ENCODE measurements around the gene NELL1.
"Not testable (repeated sequence)": the region's sequence is repeated elsewhere in the genome, so short reads cannot be mapped to it uniquely, and the experiment has no call there.

NELL1 gene

DNA sequence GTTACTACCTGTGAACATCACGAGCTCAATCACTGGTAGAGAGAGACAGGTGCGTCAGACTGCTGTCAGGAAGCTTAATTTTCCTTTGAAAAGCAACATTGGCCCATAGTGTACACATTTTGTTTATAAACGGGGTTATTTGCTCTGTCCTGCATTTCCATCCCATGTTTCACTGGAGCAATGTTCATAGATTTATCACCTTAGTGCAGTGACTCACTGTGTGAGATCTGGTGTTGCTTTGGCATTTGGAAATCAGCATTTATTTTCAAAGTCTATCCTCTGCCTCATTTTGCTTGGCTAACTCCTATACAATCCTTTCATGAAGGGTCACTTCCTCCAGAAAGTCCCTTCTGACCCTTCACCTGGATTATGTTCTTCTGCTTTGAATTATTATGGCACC lies 529.1 kb downstream of the NELL1 start:
- DNase-seq (ENCODE audit: low read depth in 2 of 2), result no peak

DNA sequence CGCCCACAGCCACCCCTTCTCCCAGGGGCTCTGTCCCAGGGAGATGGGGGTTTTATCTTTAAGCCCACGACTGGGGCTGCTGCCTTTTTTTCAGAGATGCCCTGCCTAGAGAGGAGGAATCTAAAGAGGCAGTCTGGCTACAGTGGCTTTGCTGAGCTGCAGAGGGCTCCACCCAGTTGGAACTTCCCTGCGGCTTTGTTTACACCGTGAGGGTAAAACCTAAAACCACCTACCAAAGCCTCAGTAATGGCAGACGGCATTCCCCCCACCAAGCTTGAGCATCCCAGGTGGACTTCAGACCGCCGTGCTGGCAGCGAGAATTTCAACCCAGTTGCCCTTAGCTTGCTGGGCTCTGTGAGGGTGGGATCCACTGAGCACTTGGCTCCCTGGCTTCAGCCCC lies 535.8 kb downstream of the NELL1 start:
- DNase-seq (ENCODE audit: low read depth in 2 of 2), result no peak

DNA sequence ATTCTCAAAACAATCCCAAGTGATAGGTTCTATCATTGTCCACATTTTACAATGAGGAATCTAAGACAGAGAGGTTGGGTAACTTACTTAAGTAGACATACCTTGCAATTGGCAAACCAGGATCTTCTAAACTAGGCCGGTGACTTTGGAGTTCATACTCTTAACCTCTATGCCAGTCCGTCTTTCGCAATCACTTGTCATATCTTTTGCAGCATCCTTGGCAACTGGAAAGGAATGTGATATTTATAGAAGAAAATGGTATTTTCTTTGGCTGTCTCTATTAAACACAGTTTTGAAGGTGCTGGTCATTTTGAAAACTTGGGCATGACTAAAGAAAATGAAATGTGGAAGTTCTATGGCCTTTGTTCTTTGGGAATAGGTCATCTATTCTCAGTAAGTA lies 556.5 kb downstream of the NELL1 start:
- no peak for DNase-seq (ENCODE audit: low read depth in 2 of 2)

DNA sequence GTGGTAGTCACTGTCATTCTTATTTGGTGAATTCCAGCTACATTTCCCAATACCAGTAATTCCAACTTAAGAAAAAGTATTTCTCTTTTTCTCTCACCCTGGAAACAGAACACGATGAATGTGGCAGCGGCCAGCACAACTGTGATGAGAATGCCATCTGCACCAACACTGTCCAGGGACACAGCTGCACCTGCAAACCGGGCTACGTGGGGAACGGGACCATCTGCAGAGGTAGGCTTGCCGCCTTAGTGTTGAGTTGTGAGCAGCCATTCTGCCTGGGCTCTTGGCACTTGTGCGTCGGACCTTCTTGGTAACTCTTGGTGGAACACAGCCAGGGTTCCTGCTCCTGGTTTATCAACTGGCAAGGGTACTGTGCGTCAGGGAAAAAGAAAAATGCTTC lies 559.8 kb downstream of the NELL1 start:
- no peak for DNase-seq (ENCODE audit: low read depth in 2 of 2)

DNA sequence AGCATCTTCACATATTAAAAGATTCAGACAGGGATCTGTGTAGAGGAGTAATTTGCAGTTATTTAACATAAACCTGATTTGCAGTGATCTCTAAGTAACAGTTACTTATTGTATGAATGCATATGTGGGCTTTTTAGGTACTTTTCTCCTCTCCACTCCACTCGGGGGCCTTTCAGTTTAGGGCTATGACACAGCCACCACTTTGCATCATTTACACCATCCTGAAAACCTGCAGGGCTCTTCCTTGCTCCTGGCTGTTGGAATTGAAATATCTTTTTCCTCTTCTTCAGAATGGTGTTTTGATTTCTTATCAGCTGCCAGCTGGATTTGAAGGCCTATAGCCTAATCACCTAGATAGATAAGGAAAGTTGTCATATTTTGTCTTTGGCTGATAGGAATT lies 580.8 kb downstream of the NELL1 start:
- DNase-seq (ENCODE audit: low read depth in 2 of 2), result no peak

DNA sequence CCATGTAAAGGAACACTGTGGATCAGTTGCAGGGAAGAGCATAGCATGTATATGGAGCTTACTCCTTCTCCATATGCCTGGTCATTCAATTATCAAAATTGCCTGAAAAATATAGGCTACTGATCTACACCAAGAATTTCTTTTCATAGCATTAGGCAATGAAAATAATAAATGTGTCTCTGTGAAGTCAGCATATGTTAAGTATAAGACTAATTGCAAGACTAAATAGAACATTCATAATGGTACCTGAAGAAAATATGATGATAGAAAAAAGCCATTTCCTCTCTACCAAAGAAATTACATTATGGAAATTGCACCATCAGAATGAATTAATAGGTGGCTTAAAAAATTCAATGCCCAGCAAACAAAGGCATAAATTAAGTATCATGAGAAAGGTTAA lies 584.7 kb downstream of the NELL1 start:
- no peak for DNase-seq (ENCODE audit: low read depth in 2 of 2)

DNA sequence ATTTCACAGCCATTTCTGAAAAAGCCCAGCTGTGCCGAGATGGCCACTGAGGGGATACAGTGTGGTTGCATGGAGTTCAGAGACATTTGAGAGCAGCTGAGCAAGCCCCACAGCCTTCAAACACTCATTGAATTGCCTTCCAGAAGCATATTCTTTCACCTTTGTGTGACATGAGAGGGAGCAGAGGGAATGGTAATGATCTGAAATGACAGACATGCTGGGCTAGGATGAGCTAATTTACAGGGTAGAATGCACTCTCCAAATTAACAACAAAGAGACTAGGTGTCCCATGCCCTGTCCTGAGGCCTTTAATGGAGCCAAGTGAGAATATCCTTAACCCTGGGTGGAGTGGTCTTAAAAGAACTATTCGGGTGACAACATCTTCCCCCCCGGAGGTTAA lies 585.4 kb downstream of the NELL1 start:
- no peak for DNase-seq (ENCODE audit: low read depth in 2 of 2)

DNA sequence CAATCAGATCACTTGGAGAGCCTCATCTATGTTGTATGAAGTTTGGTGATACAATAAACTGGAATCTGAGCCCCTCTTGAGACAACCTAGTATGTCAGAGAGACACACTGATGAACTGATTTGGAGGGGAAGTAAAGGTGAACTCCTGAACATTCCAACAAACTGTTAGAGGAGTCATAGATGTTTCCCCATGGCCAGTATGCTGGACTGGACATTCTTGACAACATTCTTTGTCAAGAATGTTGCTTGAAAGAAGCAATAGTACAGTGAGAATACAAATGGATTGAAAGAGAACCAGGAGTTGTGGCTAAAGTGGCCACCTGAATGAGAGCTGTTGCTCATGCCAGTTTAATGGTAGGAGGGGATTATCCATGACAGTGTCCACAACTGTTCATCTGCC lies 588.1 kb downstream of the NELL1 start:
- DNase-seq (ENCODE audit: low read depth in 2 of 2), result no peak

DNA sequence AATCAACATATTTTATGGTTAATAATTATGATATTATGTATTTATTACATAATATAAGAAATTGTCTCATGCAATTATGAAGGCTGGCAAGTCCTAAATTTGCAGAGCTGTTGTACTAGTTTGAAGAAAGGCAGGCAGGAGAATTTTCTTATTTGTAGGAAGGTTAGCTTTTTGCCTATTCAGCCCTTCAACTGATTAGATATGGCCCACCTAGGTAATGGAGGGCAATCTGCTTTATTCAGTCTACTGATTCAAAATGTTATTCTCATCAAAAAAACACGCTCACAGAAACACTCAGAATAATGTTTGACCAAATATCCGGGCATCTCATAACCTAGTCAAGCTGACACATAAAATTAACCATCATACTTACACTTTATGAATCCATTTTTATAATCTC lies 589.0 kb downstream of the NELL1 start:
- no peak for DNase-seq (ENCODE audit: low read depth in 2 of 2)

DNA sequence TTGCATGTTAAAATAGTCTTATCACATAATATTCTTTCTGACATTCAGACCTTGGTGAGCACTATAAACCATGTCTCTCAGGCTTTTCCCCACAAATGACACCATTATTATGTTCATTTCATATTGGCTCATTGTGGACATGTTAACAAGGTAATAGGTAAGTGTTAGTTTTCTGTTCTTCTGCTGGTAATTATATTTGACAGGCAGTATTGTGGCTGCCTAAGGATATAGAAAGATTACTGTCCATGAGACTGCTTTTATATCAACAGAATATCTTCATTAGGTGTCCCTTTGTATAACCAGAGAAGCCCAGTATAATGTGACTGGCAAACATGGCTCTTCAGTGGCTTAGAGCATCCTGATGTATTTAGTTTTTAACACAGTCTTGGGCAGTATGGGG lies 590.7 kb downstream of the NELL1 start:
- DNase-seq (ENCODE audit: low read depth in 2 of 2), result no peak

DNA sequence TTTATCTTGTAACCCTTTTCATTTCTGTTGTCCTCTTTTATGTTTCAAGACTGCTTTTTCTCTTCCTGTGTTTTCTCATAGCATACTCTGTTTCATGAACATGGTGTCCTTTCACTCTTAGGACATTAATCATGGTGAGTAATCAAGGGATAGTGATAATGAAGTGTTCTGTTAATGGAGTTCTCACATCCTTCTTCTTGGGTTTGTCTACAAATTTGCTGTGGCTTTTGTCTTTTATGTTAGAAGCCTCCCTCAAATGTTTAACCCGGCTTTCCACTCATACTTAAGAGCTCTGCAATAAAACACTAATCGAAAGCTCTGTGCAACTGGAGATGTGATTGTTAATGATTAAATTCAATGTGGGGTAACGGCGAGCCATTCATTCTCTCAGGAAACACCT lies 593.6 kb downstream of the NELL1 start:
- no peak for DNase-seq (ENCODE audit: low read depth in 2 of 2)

DNA sequence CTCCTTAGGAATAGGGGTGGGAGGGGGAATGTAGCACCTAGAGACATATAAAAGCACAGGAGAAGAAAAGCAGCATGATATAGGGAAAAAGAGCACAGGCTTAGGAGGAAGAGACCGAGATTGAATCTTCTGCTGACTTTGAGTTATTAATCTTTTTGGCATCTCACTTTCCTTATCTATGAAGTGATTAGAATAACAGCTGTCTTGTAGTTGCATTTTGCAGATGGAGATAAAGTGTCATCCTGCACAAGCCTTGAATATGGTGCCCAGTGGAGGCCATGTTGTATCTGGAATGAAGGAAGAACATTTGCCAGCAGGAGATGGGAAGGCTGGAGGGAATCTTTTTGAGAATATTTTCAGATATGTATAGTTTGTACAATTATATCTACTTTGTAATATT lies 594.7 kb downstream of the NELL1 start:
- no peak for DNase-seq (ENCODE audit: low read depth in 2 of 2)

DNA sequence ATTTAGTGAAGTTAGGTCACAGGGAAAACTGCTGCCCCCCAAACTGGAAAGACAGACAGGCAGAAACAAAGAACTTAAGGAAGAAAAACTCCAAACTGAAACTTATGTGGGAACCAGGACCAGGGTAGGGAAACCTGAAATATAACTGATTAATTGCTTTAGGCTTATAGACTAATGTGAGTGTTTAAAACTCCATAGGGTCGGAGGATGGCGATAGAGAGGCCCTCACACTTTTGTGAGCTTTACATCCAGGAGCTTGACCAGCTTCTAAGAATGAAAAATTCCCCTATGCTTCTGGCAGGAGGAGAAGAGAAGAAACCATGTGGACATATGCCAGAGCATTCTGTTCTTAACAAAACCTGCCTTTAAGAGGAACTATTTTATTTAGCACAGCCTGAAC lies 598.6 kb downstream of the NELL1 start:
- no peak for DNase-seq (ENCODE audit: low read depth in 2 of 2)

DNA sequence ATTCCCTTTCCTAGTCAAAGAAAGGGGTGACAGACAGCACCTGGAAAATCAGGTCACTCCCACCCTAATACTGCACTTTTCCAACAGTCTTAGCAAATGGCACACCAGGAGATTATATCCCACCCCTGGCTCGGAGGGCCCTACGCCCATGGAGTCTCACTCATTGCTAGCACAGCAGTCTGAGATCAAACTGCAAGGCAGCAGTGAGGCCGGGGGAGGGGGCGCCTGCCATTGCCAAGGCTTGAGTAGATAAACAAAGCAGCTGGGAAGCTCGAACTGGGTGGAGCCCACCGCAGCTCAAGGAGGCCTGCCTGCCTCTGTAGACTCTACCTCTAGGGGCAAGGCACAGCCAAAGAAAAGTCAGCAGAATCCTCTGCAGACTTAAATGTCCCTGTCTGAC lies 602.8 kb downstream of the NELL1 start:
- not testable (repeated sequence) for DNase-seq (ENCODE audit: low read depth in 2 of 2)

DNA sequence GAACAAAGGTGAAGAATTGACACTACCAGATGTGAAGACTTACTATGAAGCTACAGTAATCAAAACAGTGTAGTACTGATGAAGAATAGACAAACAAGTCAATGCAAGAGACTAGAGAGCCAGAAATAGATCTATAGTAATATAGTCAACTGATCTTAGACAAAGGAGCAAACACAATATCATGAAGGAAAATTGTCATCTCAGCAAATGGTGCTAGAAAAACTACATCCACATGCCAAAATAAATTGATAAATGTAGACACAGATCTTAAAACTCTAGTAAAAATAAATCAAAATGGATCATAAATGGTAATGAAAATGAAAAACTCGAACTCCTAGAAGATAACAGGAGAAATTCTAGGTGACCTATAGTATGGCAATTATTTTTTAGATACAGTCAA lies 609.5 kb downstream of the NELL1 start:
- no peak for DNase-seq (ENCODE audit: low read depth in 2 of 2)

DNA sequence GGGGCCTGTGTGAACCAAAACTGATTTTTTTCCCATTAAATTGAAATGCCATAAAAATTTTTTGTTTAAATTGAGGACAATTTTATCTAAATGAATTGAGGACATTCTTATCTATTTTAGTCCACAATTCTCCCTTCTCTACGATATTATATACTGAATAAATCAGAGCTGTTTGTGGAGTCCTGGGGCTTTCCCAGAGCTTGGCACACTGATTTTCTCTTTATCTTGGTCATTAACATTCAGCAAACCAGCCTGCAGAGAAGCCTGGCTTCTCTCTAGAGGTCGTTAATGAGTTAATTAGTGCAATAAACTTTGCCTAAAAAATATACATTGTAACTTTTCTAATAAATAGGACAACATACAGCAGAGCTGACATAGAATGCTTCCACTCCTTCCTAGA lies 615.7 kb downstream of the NELL1 start:
- no peak for DNase-seq (ENCODE audit: low read depth in 2 of 2)

DNA sequence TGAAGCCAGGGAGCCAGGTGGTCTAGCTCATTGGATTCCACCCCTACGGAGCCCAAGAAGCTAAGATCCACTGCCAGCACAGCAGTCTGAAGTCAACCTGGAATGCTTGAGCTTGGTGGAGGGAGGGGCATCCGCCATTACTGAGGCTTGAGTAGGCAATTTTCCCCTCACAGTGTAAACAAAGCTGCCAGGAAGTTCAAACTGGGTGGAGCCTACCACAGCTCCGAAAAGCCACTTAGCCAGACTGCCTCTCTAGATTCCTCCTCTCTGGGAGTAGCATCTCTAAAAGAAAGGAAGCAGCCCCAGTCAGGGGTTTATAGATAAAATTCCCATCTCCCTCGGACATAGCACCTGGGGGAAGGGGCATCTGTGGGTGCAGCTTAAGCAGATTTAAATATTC lies 620.3 kb downstream of the NELL1 start:
- no peak for DNase-seq (ENCODE audit: low read depth in 2 of 2)

DNA sequence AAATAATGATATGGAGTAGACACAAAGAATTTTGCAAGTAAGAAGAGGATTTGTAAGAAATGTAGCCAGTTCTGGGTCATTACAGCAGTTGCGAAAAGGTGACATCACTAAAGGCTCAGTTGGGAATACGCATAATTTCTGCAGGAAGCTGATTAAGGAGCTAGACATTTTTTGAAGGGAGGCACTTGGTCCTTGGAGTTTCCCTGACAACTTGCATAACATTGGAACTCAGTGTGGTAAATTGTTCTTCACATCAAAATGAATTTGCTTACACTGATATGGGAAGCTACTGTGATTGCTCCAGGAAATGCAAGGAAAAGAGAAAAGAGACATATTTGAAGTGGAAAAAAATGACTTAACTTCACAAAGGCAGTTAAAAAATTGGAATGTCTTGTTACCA lies 626.1 kb downstream of the NELL1 start:
- DNase-seq (ENCODE audit: low read depth in 2 of 2), result no peak

DNA sequence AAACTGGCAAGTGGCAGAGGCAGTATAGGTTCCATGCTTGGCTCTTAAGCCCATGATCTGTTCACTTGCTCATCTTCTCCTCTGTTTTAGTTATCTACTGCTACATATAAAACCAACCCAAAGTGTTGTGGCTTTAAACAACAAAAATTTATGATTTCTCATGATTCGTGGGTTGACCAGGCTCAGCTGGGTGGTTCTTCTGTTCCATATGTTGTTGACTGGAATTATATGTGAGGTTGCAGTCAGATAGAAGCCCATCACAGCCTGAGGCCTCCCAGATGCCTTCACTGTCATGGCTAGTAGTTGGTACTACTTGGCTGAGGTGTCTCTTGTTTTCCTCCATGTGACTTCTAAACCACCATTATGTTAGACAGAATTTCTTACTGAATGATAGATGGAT lies 632.6 kb downstream of the NELL1 start:
- no peak for DNase-seq (ENCODE audit: low read depth in 2 of 2)

DNA sequence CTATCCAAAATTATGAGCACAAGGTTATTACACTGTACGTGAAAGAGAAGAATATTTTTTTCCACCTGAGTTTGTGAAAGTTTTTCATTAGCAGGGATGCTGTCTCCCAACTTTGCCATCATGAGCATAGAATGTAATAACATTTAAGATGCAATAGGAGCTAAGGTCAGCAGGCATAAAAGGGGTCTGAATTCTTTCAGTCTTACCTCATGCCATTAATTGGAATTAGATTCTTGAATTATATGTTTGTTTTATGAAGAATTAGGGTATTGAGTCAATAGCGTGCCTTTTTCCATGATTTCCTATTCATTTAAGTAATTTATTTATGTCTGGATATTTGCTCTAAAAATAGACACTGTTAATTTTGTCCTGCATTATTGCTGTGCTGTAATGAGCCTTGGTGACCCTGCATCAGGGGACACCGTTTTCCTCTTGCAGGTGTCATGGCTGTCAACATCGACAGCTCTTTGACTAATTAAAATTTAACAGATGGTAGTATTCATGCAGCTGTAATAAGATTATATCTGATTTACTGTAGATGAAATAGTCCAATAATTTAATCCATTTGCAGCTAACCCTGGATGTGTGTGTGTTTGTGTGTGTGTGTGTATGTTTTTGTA lies 637.5 kb downstream of the NELL1 start:
- no peak for DNase-seq (ENCODE audit: low read depth in 2 of 2)

DNA sequence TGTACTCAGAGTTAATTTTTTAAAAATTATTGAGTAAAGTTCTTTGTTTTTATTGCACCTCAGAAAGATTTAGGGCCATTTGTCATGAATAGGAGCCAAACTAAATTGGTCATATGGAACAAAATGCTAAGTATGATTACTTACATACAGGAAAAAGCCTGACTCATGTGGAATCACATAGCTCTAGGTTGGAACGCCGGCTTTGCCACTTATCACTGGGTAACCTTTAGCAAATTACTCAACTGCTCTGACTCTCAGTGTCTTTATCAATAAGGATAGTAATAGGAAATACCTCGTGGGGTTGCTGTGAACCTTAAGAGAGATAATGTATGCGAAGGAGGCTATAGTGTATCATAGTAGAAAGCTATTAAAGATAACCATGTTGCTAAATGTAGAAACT lies 638.5 kb downstream of the NELL1 start:
- DNase-seq (ENCODE audit: low read depth in 2 of 2), result no peak

DNA sequence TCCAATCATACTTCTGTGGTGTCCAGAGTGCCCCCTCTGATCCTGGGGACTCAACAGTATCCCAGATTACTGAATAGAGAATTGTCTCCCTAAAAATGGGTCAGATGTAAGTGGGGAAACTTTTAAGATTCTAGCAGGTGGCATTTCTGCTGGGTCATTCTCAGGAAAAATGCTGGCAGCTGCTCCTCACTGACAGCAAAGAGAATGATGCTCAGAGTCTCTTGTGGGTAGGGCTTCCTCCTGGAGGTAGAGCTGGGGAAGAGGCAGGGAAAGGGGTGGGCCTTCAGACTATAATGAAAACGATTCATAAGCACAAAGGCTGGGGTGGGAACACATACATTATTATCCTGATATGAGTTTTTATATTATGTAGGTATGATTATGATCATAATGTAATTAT lies 647.2 kb downstream of the NELL1 start:
- DNase-seq (ENCODE audit: low read depth in 2 of 2), result no peak

DNA sequence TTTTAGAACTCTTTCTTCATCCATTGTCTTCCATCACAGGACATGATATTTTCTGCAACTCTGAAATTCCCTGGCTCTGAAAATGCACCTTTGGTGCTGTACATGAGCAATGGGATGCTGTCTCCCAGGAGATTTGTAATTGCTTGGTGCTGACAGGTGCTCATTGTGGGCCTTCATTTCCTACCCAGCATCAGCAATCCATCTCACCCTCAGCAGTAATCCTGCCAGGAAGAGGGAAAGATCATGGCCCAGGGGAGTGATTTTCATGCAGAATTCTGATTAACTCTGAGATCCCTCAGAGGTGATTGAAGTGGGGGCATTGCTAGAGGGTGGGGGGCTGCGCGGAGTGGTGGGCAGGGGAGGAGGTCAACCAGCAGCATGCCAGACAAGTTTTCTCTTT lies 651.7 kb downstream of the NELL1 start:
- no peak for DNase-seq (ENCODE audit: low read depth in 2 of 2)

DNA sequence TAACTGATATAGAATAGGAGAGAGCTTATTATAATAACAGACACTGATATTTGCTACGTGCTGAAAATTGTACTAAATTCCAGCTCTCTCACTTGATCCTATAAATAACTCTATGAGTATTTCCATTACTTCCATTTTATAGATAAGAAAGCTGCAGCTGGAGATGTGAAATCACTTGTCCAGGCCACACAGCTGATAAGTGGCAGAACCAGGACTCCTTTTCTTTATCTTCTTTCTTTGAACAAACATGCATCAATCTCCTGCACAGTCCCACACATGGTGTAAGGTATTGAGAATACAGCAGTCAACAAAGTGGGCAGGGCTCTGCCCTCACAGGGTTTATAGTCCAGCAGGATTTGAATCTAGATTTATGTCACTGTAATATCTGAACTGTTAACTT lies 652.1 kb downstream of the NELL1 start:
- DNase-seq (ENCODE audit: low read depth in 2 of 2), result no peak

DNA sequence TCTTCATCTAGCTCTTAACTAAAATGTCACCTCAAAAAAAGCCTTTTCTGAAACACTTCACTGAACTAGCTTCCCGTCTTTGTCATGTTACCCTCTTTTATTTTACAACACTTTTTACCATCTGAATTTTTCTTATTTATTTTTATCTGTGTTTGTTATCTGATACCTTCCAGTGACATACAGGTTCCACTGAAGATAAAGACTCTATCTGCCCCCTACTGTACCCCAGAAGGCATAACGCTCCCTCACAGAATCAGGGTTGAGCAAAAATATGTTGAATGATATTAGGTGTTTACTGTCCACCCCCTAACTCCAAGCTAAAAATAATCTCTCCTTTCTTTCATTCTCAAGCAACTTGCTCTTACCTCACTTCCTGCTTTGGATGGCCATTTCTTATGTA lies 654.2 kb downstream of the NELL1 start:
- DNase-seq (ENCODE audit: low read depth in 2 of 2), result no peak

Data from stimulated activated CD4-positive, alpha-beta T cell treated with anti-CD3 and anti-CD28 coated beads, Interleukin-1b, Interleukin-23, amount 100 ng/mL, for 1 hour (primary cell).